Measurements from ENCODE around the gene PRDM5. TPM values are rescaled to one million over a fixed set of nuclear protein-coding genes. Genes with fewer than 3 reads are reported as not detected.

The PRDM5 gene
- total RNA-seq, 4 donors from 2014 or later: 17.7 to 49.9 (median 44.6) TPM

DNA sequence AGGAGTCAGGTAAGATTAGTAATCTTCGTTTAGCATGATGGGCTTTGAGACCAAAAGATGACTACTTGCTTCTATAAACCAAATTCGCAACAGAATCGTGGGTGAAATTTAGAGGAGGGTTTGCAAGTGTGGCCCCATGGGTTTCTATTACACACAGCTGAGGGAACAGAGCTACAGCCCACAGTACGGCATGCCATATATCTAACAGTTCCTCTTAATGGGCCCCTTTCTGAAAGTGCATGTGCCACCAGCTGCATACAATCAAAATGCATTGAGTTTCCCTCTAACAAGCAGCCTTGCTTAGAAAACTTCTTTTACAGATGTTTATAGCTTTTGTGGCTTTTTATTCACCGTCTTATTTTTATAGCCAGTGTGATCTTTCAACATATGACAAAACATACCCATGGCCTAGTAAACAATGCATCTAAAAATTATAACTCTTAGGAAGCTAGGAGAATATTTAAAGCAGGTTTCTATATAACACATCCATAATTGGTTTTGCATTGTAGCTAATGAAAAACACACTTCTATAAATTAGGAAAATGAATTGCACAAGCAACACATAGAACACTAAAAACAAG is 202.1 kb downstream of the PRDM5 start:
- DNase-seq: no peak
- Histone ChIP-seq H3K9me3 (no peaks in the 10 kb centered on the region), H3K27ac (no peak overlapping the region), H3K36me3 (no peaks in the 10 kb centered on the region), H3K4me3 (replicated peaks in 1 of 3) (no peak overlapping the region), H3K27me3 (no peaks in the 10 kb centered on the region), H3K4me1 (no peaks in the 10 kb centered on the region)
- intact Hi-C loops (cut with DNase I): no loop called here
- 92 to 94% methylated on average over 5 of the region's 5 CpGs for WGBS, 2 donors
- TF ChIP-seq CTCF (IDR thresholded peaks at IDR 0.05) (no peak), POLR2A (IDR thresholded peaks at IDR 0.05) (no peak)

- TF ChIP-seq POLR2A (IDR thresholded peaks at IDR 0.05): no peak
- TF ChIP-seq CTCF (IDR thresholded peaks at IDR 0.05): peak in 5 of 6 experiments; percentile 14 to 80 (median 69)
These were observed 203.5 kb downstream of the PRDM5 start for GRCh38 chr4:120718979-120719566.

DNA sequence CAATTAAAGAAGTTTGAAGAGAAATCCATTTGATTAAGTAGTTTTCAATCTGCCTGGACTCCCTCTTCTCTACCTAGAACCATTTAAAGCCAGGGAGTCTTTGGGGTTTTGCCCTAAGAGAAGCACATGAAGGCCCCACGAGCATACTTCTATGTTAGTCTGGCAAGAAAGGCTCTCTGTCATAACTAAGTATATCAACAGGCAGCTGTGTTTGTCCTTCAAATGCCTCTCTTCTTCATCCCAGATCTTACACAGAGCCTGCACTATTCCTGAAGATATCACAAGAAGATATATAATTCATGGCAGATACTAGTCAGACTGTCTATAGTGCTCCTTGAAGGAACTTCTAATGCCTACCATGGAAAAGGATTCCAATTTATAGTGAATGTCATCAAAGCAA is 206.2 kb downstream of the PRDM5 start:
- 73 to 92% methylated on average over 1 of the region's 1 CpG for WGBS, 2 donors

More at GRCh38 chr4:120718979-120719566, 203.5 kb downstream of the PRDM5 start:
- WGBS, 2 donors: 30 to 38% methylated on average over 5 of the region's 5 CpGs
- no peaks in the 10 kb centered on the region for H3K4me1 ChIP-seq
- no peak overlapping the region for H3K4me3 ChIP-seq (replicated peaks in 1 of 3)
- H3K9me3 ChIP-seq: no peaks in the 10 kb centered on the region
- H3K27me3 ChIP-seq: no peaks in the 10 kb centered on the region
- H3K27ac ChIP-seq: no peak overlapping the region
- intact Hi-C loops (cut with DNase I): loop anchor here (5.0 kb wide), 1 partner anchor 378 kb away; no protein-coding TSS in a partner anchor
- H3K36me3 ChIP-seq: no peaks in the 10 kb centered on the region
- peak; percentile 9 to 28 for DNase-seq

GRCh38 chr4:120714417-120715010 is 208.0 kb downstream of the PRDM5 start:
- H3K9me3 ChIP-seq: no peaks in the 10 kb centered on the region
- TF ChIP-seq CTCF (IDR thresholded peaks at IDR 0.05) (no peak), POLR2A (IDR thresholded peaks at IDR 0.05) (no peak)
- no peak overlapping the region for H3K4me3 ChIP-seq (replicated peaks in 1 of 3)
- intact Hi-C loops (cut with DNase I): loop anchor here (5.0 kb wide), 1 partner anchor 383 kb away; no protein-coding TSS in a partner anchor
- H3K36me3 ChIP-seq: no peaks in the 10 kb centered on the region
- H3K4me1 ChIP-seq: no peaks in the 10 kb centered on the region
- H3K27ac ChIP-seq: no peak overlapping the region
- H3K27me3 ChIP-seq: no peaks in the 10 kb centered on the region
- WGBS, 2 donors: 77 to 80% methylated on average over 4 of the region's 4 CpGs
- DNase-seq: no peak

More for the DNA sequence above, 206.2 kb downstream of the PRDM5 start:
- no peaks in the 10 kb centered on the region for H3K4me1 ChIP-seq
- no peaks in the 10 kb centered on the region for H3K36me3 ChIP-seq
- H3K4me3 ChIP-seq (replicated peaks in 1 of 3): no peak overlapping the region
- no peaks in the 10 kb centered on the region for H3K9me3 ChIP-seq
- TF ChIP-seq CTCF (IDR thresholded peaks at IDR 0.05): no peak
- H3K27me3 ChIP-seq: no peaks in the 10 kb centered on the region
- H3K27ac ChIP-seq: no peak overlapping the region
- no peak for DNase-seq
- intact Hi-C loops (cut with DNase I): loop anchor here (5.0 kb wide), 1 partner anchor 381 kb away; no protein-coding TSS in a partner anchor

DNA sequence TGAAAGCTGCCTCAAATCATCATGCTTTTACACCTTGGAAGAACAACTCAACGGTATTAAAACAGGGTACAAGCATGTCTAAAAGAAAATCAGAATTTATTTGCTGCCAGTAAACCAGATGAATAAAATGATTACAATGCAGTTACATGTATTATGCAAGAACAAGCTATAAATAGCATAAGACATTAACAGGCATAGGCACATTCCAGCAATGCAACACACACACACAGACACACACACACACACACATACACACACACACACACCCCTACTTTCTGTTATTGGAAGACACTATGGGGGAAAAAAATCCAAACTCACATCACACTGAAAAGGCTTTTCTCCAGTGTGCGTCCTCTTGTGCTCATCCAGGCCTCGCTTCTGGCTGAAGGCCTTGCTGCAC is 212.5 kb downstream of the PRDM5 start:
- DNase-seq: no peak
- Histone ChIP-seq H3K4me3 (replicated peaks in 1 of 3) (no peak overlapping the region), H3K27ac (no peak overlapping the region), H3K4me1 (no peaks in the 10 kb centered on the region), H3K9me3 (no peaks in the 10 kb centered on the region), H3K36me3 (no peaks in the 10 kb centered on the region), H3K27me3 (no peaks in the 10 kb centered on the region)
- no peak for TF ChIP-seq CTCF (IDR thresholded peaks at IDR 0.05)
- no peak for TF ChIP-seq POLR2A (IDR thresholded peaks at IDR 0.05)
- whole genome bisulfite sequencing, 2 donors: 80 to 91% methylated on average over 3 of the region's 3 CpGs
- intact Hi-C loops (cut with DNase I): no loop called here

All from thyroid gland (tissue), 4 donors.